T-helper 1 cell treated with Interleukin-12 subunit alpha and Interleukin-12 subunit beta and Interleukin-4 antibody, amounts not matched to agents 30 μg/mL and 1 μg/mL, for 36 hours (primary cell): ENCODE data around the gene GABRB1.

Experiments
- H3K27ac Mint-ChIP-seq: one replicate; pipeline ENCODE4 v1.8.0; 2021; ENCODE audit warnings: mild to moderate bottlenecking, mixed read lengths
- H3K27me3 Mint-ChIP-seq: one replicate; pipeline ENCODE4 v1.8.0; 2021; ENCODE audit warnings: low read depth, mixed read lengths
- H3K36me3 Mint-ChIP-seq: one replicate; pipeline ENCODE4 v1.8.0; 2021; ENCODE audit warnings: low read depth, mixed read lengths
- H3K4me1 Mint-ChIP-seq: one replicate; pipeline ENCODE4 v1.8.0; 2021; ENCODE audit warnings: low read depth, mixed read lengths
- H3K4me3 Mint-ChIP-seq: one replicate; pipeline ENCODE4 v1.8.0; 2021; ENCODE audit warnings: mild to moderate bottlenecking, moderate library complexity, mixed read lengths
- H3K9me3 Mint-ChIP-seq: one replicate; pipeline ENCODE4 v1.8.0; 2021; ENCODE audit warnings: mixed read lengths

The GABRB1 gene

GRCh38 chr4:47017494-47017893 is 13.9 kb upstream of the GABRB1 start:
- Mint-ChIP-seq H3K36me3 (no peaks in the 10 kb centered on the region), H3K27me3 (peaks cover 3% of the 10 kb centered on the region), H3K27ac (no peak overlapping the region), H3K4me3 (no peak overlapping the region), H3K9me3 (no peaks in the 10 kb centered on the region), H3K4me1 (no peaks in the 10 kb centered on the region)

- peaks cover 16% of the 10 kb centered on the region for H3K4me1 Mint-ChIP-seq
- H3K27me3 Mint-ChIP-seq = peaks cover 44% of the 10 kb centered on the region
- no peaks in the 10 kb centered on the region for H3K9me3 Mint-ChIP-seq
- no peak overlapping the region for H3K27ac Mint-ChIP-seq
- H3K36me3 Mint-ChIP-seq = no peaks in the 10 kb centered on the region
- H3K4me3 Mint-ChIP-seq = peak overlapping the region; percentile 67
Observed at GRCh38 chr4:47031751-47032404, 511 bp downstream of the GABRB1 start.

GRCh38 chr4:47032405-47033106 is 1.2 kb downstream of the GABRB1 start:
- no peaks in the 10 kb centered on the region for H3K36me3 Mint-ChIP-seq
- H3K4me1 Mint-ChIP-seq = peaks cover 16% of the 10 kb centered on the region
- peaks cover 44% of the 10 kb centered on the region for H3K27me3 Mint-ChIP-seq
- H3K27ac Mint-ChIP-seq = no peak overlapping the region
- peak overlapping the region; percentile 67 for H3K4me3 Mint-ChIP-seq
- no peaks in the 10 kb centered on the region for H3K9me3 Mint-ChIP-seq

GRCh38 chr4:47038263-47038662 is 6.9 kb downstream of the GABRB1 start:
- Mint-ChIP-seq H3K36me3 (no peaks in the 10 kb centered on the region), H3K4me1 (no peaks in the 10 kb centered on the region), H3K27me3 (peaks cover 8% of the 10 kb centered on the region), H3K9me3 (no peaks in the 10 kb centered on the region), H3K27ac (no peak overlapping the region), H3K4me3 (no peak overlapping the region)

GRCh38 chr4:47040828-47041227 is 9.5 kb downstream of the GABRB1 start:
- Mint-ChIP-seq H3K27me3 (no peaks in the 10 kb centered on the region), H3K4me1 (no peaks in the 10 kb centered on the region), H3K9me3 (no peaks in the 10 kb centered on the region), H3K36me3 (no peaks in the 10 kb centered on the region), H3K4me3 (no peak overlapping the region), H3K27ac (no peak overlapping the region)

GRCh38 chr4:47043821-47044220 is 12.5 kb downstream of the GABRB1 start:
- Mint-ChIP-seq H3K4me3 (no peak overlapping the region), H3K27me3 (no peaks in the 10 kb centered on the region), H3K9me3 (no peaks in the 10 kb centered on the region), H3K36me3 (no peaks in the 10 kb centered on the region), H3K4me1 (no peaks in the 10 kb centered on the region), H3K27ac (no peak overlapping the region)

- Mint-ChIP-seq H3K9me3 (no peaks in the 10 kb centered on the region), H3K36me3 (no peaks in the 10 kb centered on the region), H3K27me3 (no peaks in the 10 kb centered on the region), H3K27ac (no peak overlapping the region), H3K4me1 (no peaks in the 10 kb centered on the region), H3K4me3 (no peak overlapping the region)
Observed at GRCh38 chr4:47045261-47045660, 13.9 kb downstream of the GABRB1 start.

- Mint-ChIP-seq H3K9me3 (no peaks in the 10 kb centered on the region), H3K4me1 (no peaks in the 10 kb centered on the region), H3K36me3 (no peaks in the 10 kb centered on the region), H3K27ac (no peak overlapping the region), H3K27me3 (peaks cover 8% of the 10 kb centered on the region), H3K4me3 (no peak overlapping the region)
Observed at GRCh38 chr4:47049347-47049746, 18.0 kb downstream of the GABRB1 start.

- Mint-ChIP-seq H3K4me3 (no peak overlapping the region), H3K4me1 (no peaks in the 10 kb centered on the region), H3K9me3 (no peaks in the 10 kb centered on the region), H3K36me3 (no peaks in the 10 kb centered on the region), H3K27ac (no peak overlapping the region), H3K27me3 (peaks cover 8% of the 10 kb centered on the region)
Observed at GRCh38 chr4:47050761-47051725, 19.7 kb downstream of the GABRB1 start.

- Mint-ChIP-seq H3K4me1 (no peaks in the 10 kb centered on the region), H3K27me3 (peaks cover 8% of the 10 kb centered on the region), H3K36me3 (no peaks in the 10 kb centered on the region), H3K4me3 (no peak overlapping the region), H3K9me3 (no peaks in the 10 kb centered on the region), H3K27ac (no peak overlapping the region)
Observed at GRCh38 chr4:47053485-47053884, 22.1 kb downstream of the GABRB1 start.

GRCh38 chr4:47054130-47054529 is 22.8 kb downstream of the GABRB1 start:
- Mint-ChIP-seq H3K4me3 (no peak overlapping the region), H3K36me3 (no peaks in the 10 kb centered on the region), H3K9me3 (no peaks in the 10 kb centered on the region), H3K4me1 (no peaks in the 10 kb centered on the region), H3K27me3 (peaks cover 8% of the 10 kb centered on the region), H3K27ac (no peak overlapping the region)

GRCh38 chr4:47057991-47058390 is 26.6 kb downstream of the GABRB1 start:
- Mint-ChIP-seq H3K36me3 (no peaks in the 10 kb centered on the region), H3K9me3 (no peaks in the 10 kb centered on the region), H3K27me3 (no peaks in the 10 kb centered on the region), H3K4me1 (no peaks in the 10 kb centered on the region), H3K4me3 (no peak overlapping the region), H3K27ac (no peak overlapping the region)

GRCh38 chr4:47060561-47060960 is 29.2 kb downstream of the GABRB1 start:
- Mint-ChIP-seq H3K4me1 (no peaks in the 10 kb centered on the region), H3K4me3 (no peak overlapping the region), H3K27me3 (no peaks in the 10 kb centered on the region)

GRCh38 chr4:47061435-47061834 is 30.1 kb downstream of the GABRB1 start:
- Mint-ChIP-seq H3K4me3 (no peak overlapping the region), H3K27ac (no peak overlapping the region), H3K27me3 (no peaks in the 10 kb centered on the region)

More at GRCh38 chr4:47060561-47060960, 29.2 kb downstream of the GABRB1 start:
- H3K27ac Mint-ChIP-seq = no peak overlapping the region
- no peaks in the 10 kb centered on the region for H3K9me3 Mint-ChIP-seq
- H3K36me3 Mint-ChIP-seq = no peaks in the 10 kb centered on the region

More at GRCh38 chr4:47061435-47061834, 30.1 kb downstream of the GABRB1 start:
- H3K36me3 Mint-ChIP-seq = no peaks in the 10 kb centered on the region
- no peaks in the 10 kb centered on the region for H3K4me1 Mint-ChIP-seq
- H3K9me3 Mint-ChIP-seq = no peaks in the 10 kb centered on the region
